ENCODE results near the gene WRNIP1. TPM values are rescaled to one million over a fixed set of nuclear protein-coding genes. Genes with fewer than 3 reads are reported as not detected.

The WRNIP1 gene
- total and polyA plus RNA-seq, 2 of the 13 experiments (the other 11 are each of a cell fraction or from before 2014, with no cell fraction given), result 77.7 to 90.3 TPM

- TF ChIP-seq ZNF709 (CRISPR knock-in tag; IDR thresholded peaks at IDR 0.05), result peak; percentile 69
- TF ChIP-seq, protein P1, sequence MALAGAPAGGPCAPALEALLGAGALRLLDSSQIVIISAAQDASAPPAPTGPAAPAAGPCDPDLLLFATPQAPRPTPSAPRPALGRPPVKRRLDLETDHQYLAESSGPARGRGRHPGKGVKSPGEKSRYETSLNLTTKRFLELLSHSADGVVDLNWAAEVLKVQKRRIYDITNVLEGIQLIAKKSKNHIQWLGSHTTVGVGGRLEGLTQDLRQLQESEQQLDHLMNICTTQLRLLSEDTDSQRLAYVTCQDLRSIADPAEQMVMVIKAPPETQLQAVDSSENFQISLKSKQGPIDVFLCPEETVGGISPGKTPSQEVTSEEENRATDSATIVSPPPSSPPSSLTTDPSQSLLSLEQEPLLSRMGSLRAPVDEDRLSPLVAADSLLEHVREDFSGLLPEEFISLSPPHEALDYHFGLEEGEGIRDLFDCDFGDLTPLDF (CRISPR knock-in tag; IDR thresholded peaks at IDR 0.05), result peak; percentile 94
Measured at GRCh38 chr6:2765166-2765895, at the start of gene WRNIP1 (continued).

GRCh38 chr6:2715737-2716136 is 49.5 kb upstream of the WRNIP1 start:
- H3K4me1 ChIP-seq (ENCODE audit: insufficient read depth, low read length), result peaks cover 14% of the 10 kb centered on the region
- 1% methylated on average over 5 of the region's 5 CpGs for WGBS (ENCODE audit: low lambda C conversion rate)
- H4K20me1 ChIP-seq (ENCODE audit: insufficient read depth, low read length), result no peaks in the 10 kb centered on the region
- H3K27ac ChIP-seq (ENCODE audit: extremely low read length, insufficient read depth, low read length), result no peak overlapping the region
- H3K79me2 ChIP-seq (ENCODE audit: insufficient read depth, low read length), result no peaks in the 10 kb centered on the region
- intact Hi-C loops (cut with micrococcal nuclease; ENCODE audit: unreplicated experiment) (no loop called here), in situ Hi-C loops (cut with HindIII; ENCODE audit: extremely low pct_ligation_motif_present, low pct_unique_long_range_greater_than_20kb) (no loop called here)
- peaks cover 5% of the 10 kb centered on the region; the same call in 1 of the 2 replicates for H3K9me3 ChIP-seq (ENCODE audit: low read length)
- no peak for DNase-seq (ENCODE audit: low spot score)
- peak overlapping the region; percentile 3; the same call in 1 of the 2 replicates for H3K4me2 ChIP-seq (ENCODE audit: low read depth, low read length)
- CTCF ChIA-PET (ENCODE audit: low intra/inter-chr PET ratio, low total read pairs), result no interaction called here
- no TSS peak for BruUV-seq (replicated peaks)
- no peak overlapping the region for H3K9ac ChIP-seq (ENCODE audit: insufficient read depth, low read depth, low read length)
- H3K4me3 ChIP-seq (replicated peaks in 1 of 3; ENCODE audit: insufficient read depth in 1 of 3, low read depth in 2 of 3, low read length in 3 of 3), result no peak overlapping the region
- H2AFZ ChIP-seq (ENCODE audit: low read length), result no peak overlapping the region
- POLR2A ChIA-PET, result no interaction called here
- no peaks in the 10 kb centered on the region; a peak in 1 of 5 replicates for H3K27me3 ChIP-seq (ENCODE audit: control insufficient read depth in 1 of 2, insufficient read depth in 2 of 2, low read length in 2 of 2)
- FAIRE-seq, result no peak
- peak; percentile 72; the same call in 2 of the 3 replicates for ATAC-seq
- H3K36me3 ChIP-seq (replicated peaks in 1 of 2; ENCODE audit: control insufficient read depth in 1 of 2, insufficient read depth in 2 of 2, low read length in 2 of 2), result no peaks in the 10 kb centered on the region
- TF ChIP-seq, protein P2, sequence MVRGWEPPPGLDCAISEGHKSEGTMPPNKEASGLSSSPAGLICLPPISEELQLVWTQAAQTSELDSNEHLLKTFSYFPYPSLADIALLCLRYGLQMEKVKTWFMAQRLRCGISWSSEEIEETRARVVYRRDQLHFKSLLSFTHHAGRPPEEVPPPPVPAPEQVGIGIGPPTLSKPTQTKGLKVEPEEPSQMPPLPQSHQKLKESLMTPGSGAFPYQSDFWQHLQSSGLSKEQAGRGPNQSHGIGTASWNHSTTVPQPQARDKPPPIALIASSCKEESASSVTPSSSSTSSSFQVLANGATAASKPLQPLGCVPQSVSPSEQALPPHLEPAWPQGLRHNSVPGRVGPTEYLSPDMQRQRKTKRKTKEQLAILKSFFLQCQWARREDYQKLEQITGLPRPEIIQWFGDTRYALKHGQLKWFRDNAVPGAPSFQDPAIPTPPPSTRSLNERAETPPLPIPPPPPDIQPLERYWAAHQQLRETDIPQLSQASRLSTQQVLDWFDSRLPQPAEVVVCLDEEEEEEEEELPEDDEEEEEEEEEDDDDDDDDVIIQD (CRISPR knock-in tag; IDR thresholded peaks at IDR 0.05; ENCODE audit: low read depth), result peak; percentile 50; the same call in 1 of the 2 replicates
- TF ChIP-seq, protein P3, sequence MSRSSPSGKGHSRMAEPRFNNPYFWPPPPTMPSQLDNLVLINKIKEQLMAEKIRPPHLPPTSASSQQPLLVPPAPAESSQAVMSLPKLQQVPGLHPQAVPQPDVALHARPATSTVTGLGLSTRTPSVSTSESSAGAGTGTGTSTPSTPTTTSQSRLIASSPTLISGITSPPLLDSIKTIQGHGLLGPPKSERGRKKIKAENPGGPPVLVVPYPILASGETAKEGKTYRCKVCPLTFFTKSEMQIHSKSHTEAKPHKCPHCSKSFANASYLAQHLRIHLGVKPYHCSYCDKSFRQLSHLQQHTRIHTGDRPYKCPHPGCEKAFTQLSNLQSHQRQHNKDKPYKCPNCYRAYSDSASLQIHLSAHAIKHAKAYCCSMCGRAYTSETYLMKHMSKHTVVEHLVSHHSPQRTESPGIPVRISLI (CRISPR knock-in tag; IDR thresholded peaks at IDR 0.05; ENCODE audit: borderline replicate concordance), result peak; percentile 61; the same call in 1 of the 2 replicates
- no peak for TF ChIP-seq RARA (CRISPR knock-in tag; IDR thresholded peaks at IDR 0.05)
- no peak for TF ChIP-seq CREB1 (IDR thresholded peaks at IDR 0.05)
- peak; percentile 34; the same call in 1 of the 2 replicates for TF ChIP-seq CREB1 (CRISPR knock-in tag; IDR thresholded peaks at IDR 0.05)
- 0 out of 2 replicates have a peak, but pooled peaks have one; percentile 14 for TF ChIP-seq GATAD2A (CRISPR knock-in tag; IDR thresholded peaks at IDR 0.05)
- TF ChIP-seq LCORL (IDR thresholded peaks at IDR 0.05), result no peak
- TF ChIP-seq LCORL (CRISPR knock-in tag; IDR thresholded peaks at IDR 0.05), result 0 out of 2 replicates have a peak, but pooled peaks have one; percentile 46
- TF ChIP-seq HNF4G (IDR thresholded peaks at IDR 0.05; ENCODE audit: borderline replicate concordance, low read depth, low read length), result peak; percentile 64; the same call in 1 of the 2 replicates
- no peak for TF ChIP-seq HNF4G (CRISPR knock-in tag; IDR thresholded peaks at IDR 0.05; ENCODE audit: borderline replicate concordance, low read depth)
- TF ChIP-seq AHDC1 (CRISPR knock-in tag; IDR thresholded peaks at IDR 0.05; ENCODE audit: borderline replicate concordance), result peak; percentile 70; the same call in 1 of the 2 replicates

All from HepG2 (cell line).